NCI-H2196 treated with DMSO at 0.1 percent for 48 hours (cell line): Measurements from ENCODE around the gene CPAMD8.

Experiments used
- DNase-seq: peaks from one replicate; lab custom pipeline; 2025; ENCODE audit not compliant: unreplicated experiment; lab: John Stamatoyannopoulos, UW

The CPAMD8 gene

GRCh38 chr19:16921766-16922591 is 104.6 kb downstream of the CPAMD8 start:
- no peak for DNase-seq

- no peak for DNase-seq
Measured at GRCh38 chr19:16920816-16921529, 105.6 kb downstream of the CPAMD8 start.

- no peak for DNase-seq
Measured at GRCh38 chr19:16919496-16919895, 107.1 kb downstream of the CPAMD8 start.

GRCh38 chr19:16917401-16917800 is 109.2 kb downstream of the CPAMD8 start:
- DNase-seq, result no peak

GRCh38 chr19:16915734-16916133 is 110.9 kb downstream of the CPAMD8 start:
- DNase-seq, result no peak

- no peak for DNase-seq
Measured at GRCh38 chr19:16915135-16915534, 111.5 kb downstream of the CPAMD8 start.

- DNase-seq, result no peak
Measured at GRCh38 chr19:16914421-16914820, 112.2 kb downstream of the CPAMD8 start.

GRCh38 chr19:16912780-16913179 is 113.8 kb downstream of the CPAMD8 start:
- DNase-seq, result no peak

- DNase-seq, result no peak
Measured at GRCh38 chr19:16911046-16911445, 115.6 kb downstream of the CPAMD8 start.

GRCh38 chr19:16908759-16909158 is 117.9 kb downstream of the CPAMD8 start:
- no peak for DNase-seq

- no peak for DNase-seq
Measured at GRCh38 chr19:16904599-16904998, 122.0 kb downstream of the CPAMD8 start.

GRCh38 chr19:16903347-16903746 is 123.3 kb downstream of the CPAMD8 start:
- no peak for DNase-seq

- DNase-seq, result no peak
Measured at GRCh38 chr19:16902545-16902944, 124.1 kb downstream of the CPAMD8 start.

GRCh38 chr19:16901491-16902175 is 125.0 kb downstream of the CPAMD8 start:
- no peak for DNase-seq

- no peak for DNase-seq
Measured at GRCh38 chr19:16899566-16900075, 127.0 kb downstream of the CPAMD8 start.

- no peak for DNase-seq
Measured at GRCh38 chr19:16898361-16899015, 128.1 kb downstream of the CPAMD8 start.

GRCh38 chr19:16897856-16898161 is 128.8 kb downstream of the CPAMD8 start:
- no peak for DNase-seq

- DNase-seq, result peak; percentile 73
Measured at GRCh38 chr19:16897029-16897855, 129.4 kb downstream of the CPAMD8 start.

GRCh38 chr19:16896146-16897028 is 130.2 kb downstream of the CPAMD8 start:
- DNase-seq, result no peak
